Neural cell (in vitro differentiated cells): ENCODE results near the gene OGA.

Source experiments
- EP300 ChIP-seq: fragments of 450-650 bp; conservative IDR thresholded peaks from 2 replicates; pipeline ENCODE4 v1.6.1; 2014; ENCODE audit warnings: antibody characterized with exemption, mild to moderate bottlenecking, moderate library complexity; ENCODE audit not compliant: poor library complexity, severe bottlenecking
- EZH2 ChIP-seq: fragments of 200-600, 300-800 bp; shearing (Covaris generic), sonication (generic); IDR thresholded peaks from 2 replicates; pipeline ENCODE4 v1.6.1; 2014; ENCODE audit warnings: antibody characterized with exemption, low read length, borderline replicate concordance, mild to moderate bottlenecking; ENCODE audit not compliant: insufficient read depth, poor library complexity, severe bottlenecking
- MXI1 ChIP-seq: fragments of 450-650 bp; conservative IDR thresholded peaks from 2 replicates; pipeline ENCODE4 v1.6.1; 2014; ENCODE audit warnings: antibody characterized with exemption, mild to moderate bottlenecking; ENCODE audit not compliant: poor library complexity, severe bottlenecking
- POLR2AphosphoS5 ChIP-seq: IDR thresholded peaks from 2 replicates; pipeline ENCODE4 v1.6.1; 2012
- RAD21 ChIP-seq: fragments of 450-650 bp; conservative IDR thresholded peaks from 2 replicates; pipeline ENCODE4 v1.6.1; 2014; ENCODE audit warnings: antibody characterized with exemption, mild to moderate bottlenecking, moderate library complexity
- SMC3 ChIP-seq: fragments of 450-650 bp; conservative IDR thresholded peaks from 2 replicates; pipeline ENCODE4 v1.6.1; 2014; ENCODE audit warnings: antibody characterized with exemption, mild to moderate bottlenecking, moderate library complexity; ENCODE audit not compliant: poor library complexity
- TAF1 ChIP-seq: IDR thresholded peaks from 2 replicates; pipeline ENCODE4 v1.6.1; 2012; ENCODE audit warnings: low read depth
- TF ChIP-seq, protein P1 (sequence below): fragments of 450-650 bp; IDR thresholded peaks from 2 replicates; pipeline ENCODE4 v1.5.1; 2014; ENCODE audit warnings: antibody characterized with exemption, mild to moderate bottlenecking, moderate library complexity; ENCODE audit not compliant: poor library complexity, severe bottlenecking
- TF ChIP-seq, protein P2 (sequence below): IDR thresholded peaks from 2 replicates; pipeline ENCODE4 v1.6.1; 2012; ENCODE audit warnings: borderline replicate concordance

GRCh38 chr10:101741938-101742337 lies 76.3 kb downstream of the OGA start:
- TF ChIP-seq, protein P1, sequence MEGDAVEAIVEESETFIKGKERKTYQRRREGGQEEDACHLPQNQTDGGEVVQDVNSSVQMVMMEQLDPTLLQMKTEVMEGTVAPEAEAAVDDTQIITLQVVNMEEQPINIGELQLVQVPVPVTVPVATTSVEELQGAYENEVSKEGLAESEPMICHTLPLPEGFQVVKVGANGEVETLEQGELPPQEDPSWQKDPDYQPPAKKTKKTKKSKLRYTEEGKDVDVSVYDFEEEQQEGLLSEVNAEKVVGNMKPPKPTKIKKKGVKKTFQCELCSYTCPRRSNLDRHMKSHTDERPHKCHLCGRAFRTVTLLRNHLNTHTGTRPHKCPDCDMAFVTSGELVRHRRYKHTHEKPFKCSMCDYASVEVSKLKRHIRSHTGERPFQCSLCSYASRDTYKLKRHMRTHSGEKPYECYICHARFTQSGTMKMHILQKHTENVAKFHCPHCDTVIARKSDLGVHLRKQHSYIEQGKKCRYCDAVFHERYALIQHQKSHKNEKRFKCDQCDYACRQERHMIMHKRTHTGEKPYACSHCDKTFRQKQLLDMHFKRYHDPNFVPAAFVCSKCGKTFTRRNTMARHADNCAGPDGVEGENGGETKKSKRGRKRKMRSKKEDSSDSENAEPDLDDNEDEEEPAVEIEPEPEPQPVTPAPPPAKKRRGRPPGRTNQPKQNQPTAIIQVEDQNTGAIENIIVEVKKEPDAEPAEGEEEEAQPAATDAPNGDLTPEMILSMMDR: no peak
- no peak for TF ChIP-seq EP300
- TF ChIP-seq EZH2: no peak
- no peak for TF ChIP-seq TAF1
- no peak for TF ChIP-seq POLR2AphosphoS5
- no peak for TF ChIP-seq SMC3
- TF ChIP-seq RAD21: no peak
- no peak for TF ChIP-seq MXI1
- TF ChIP-seq, protein P2, sequence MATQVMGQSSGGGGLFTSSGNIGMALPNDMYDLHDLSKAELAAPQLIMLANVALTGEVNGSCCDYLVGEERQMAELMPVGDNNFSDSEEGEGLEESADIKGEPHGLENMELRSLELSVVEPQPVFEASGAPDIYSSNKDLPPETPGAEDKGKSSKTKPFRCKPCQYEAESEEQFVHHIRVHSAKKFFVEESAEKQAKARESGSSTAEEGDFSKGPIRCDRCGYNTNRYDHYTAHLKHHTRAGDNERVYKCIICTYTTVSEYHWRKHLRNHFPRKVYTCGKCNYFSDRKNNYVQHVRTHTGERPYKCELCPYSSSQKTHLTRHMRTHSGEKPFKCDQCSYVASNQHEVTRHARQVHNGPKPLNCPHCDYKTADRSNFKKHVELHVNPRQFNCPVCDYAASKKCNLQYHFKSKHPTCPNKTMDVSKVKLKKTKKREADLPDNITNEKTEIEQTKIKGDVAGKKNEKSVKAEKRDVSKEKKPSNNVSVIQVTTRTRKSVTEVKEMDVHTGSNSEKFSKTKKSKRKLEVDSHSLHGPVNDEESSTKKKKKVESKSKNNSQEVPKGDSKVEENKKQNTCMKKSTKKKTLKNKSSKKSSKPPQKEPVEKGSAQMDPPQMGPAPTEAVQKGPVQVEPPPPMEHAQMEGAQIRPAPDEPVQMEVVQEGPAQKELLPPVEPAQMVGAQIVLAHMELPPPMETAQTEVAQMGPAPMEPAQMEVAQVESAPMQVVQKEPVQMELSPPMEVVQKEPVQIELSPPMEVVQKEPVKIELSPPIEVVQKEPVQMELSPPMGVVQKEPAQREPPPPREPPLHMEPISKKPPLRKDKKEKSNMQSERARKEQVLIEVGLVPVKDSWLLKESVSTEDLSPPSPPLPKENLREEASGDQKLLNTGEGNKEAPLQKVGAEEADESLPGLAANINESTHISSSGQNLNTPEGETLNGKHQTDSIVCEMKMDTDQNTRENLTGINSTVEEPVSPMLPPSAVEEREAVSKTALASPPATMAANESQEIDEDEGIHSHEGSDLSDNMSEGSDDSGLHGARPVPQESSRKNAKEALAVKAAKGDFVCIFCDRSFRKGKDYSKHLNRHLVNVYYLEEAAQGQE: no peak
